ENCODE measurements around the gene S100A14.
"Not testable (repeated sequence)": the region's sequence is repeated elsewhere in the genome, so short reads cannot be mapped to it uniquely, and the experiment has no call there.

Gene S100A14

GRCh38 chr1:153583976-153584375 lies 32.1 kb downstream of the S100A14 start:
- DNase-seq: no peak

- DNase-seq: not testable (repeated sequence)
Observed at GRCh38 chr1:153583514-153583913, 32.6 kb downstream of the S100A14 start.

DNA sequence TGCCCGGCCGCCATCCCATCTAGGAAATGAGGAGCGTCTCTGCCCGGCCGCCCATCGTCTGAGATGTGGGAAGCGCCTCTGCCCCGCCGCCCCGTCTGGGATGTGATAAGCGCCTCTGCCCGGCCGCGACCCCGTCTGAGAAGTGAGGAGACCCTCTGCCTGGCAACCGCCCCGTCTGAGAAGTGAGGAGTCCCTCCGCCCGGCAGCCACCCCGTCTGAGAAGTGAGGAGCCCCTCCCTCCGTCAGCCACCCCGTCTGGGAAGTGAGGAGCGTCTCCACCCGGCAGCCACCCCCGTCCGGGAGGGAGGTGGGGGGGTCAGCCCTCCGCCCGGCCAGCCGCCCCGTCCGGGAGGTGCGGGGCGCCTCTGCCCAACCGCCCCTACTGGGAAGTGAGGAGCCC lies 33.3 kb downstream of the S100A14 start:
- DNase-seq: not testable (repeated sequence)

- no peak for DNase-seq
Observed at GRCh38 chr1:153578936-153579335, 37.2 kb downstream of the S100A14 start.

GRCh38 chr1:153578490-153578889 lies 37.6 kb downstream of the S100A14 start:
- no peak for DNase-seq

DNA sequence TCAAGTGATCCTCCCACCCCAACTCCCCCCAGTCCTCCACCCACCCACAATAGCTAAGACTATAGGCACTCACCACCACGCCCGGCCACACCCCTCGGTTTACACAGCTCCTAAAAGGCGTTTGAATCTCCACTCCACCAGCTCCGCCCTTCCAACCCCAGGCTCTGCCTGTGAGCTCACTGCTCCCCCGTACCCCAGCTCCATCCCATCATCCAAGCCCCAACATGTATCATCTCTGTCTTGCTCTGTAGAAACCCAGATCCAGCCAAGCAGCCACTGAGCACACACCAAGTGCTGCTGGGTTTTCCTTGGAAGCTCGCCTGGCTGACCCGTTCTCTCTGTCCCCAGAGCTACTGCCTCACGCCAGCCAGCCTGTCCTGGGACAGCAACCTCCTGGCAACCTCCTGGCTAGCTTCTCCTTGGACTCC lies 38.5 kb downstream of the S100A14 start:
- DNase-seq: no peak

DNA sequence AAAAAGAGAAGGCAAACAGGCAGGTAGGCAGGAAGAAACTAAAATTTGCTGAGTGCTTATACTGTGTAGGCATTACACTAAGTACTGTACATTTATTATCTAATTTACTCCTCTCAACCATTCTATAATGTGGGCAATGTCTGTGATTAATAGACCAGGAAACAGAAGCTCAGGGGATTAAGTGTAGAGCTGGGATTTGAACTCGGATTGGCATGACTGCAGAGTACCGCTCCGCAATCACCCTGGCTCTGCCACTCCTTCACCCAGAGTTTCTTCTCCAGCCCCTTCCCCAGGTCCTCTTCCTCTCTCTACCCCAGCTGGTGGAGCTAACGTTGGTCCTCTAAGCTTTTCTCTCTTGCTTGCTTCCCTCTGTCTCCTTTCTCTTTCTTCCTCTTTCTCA lies 39.0 kb downstream of the S100A14 start:
- no peak for DNase-seq

GRCh38 chr1:153575497-153575896 lies 40.6 kb downstream of the S100A14 start:
- not testable (repeated sequence) for DNase-seq

- not testable (repeated sequence) for DNase-seq
Observed at GRCh38 chr1:153575081-153575491, 41.0 kb downstream of the S100A14 start.

- no peak for DNase-seq
Observed at GRCh38 chr1:153573351-153573750, 42.8 kb downstream of the S100A14 start.

- peak; percentile 72 for DNase-seq
Observed at GRCh38 chr1:153572569-153573015, 43.5 kb downstream of the S100A14 start.

GRCh38 chr1:153571706-153572105 lies 44.4 kb downstream of the S100A14 start:
- DNase-seq: no peak

GRCh38 chr1:153570874-153571273 lies 45.3 kb downstream of the S100A14 start:
- DNase-seq: no peak

- no peak for DNase-seq
Observed at GRCh38 chr1:153569465-153569864, 46.7 kb downstream of the S100A14 start.

DNA sequence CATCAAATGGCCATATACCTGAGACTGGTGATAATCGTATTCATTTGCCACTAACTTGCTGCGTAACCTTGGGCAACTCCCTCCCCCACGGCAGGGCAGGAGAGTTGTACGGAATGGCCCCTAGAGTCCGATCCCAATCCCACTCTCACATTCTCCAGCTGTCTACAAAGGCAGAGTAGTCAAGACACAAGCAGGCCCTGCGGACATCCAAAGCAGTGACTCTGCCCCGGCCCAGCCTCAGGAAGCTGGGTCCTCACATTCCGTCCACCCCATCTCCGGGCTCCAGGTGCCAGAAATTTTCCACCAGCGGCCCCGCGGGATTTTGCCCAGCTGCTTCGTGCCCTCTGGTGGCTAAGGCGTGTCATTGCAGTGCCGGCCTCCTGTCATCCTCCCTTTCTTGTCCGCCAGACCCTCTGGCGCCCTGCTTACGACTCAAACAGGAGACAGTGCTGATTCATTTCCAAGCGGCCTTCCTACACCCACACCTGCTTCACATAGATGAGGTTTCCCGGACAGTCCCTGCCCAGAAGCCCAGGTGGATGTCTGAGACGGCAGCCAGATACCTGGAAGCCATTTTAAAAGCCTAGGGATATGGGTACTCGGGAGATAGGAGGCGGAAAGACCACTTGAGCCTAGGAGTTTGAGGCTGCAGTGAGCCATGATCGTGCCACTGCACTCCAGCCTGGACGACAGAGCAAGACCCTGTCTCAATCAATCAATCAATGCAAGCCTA lies 47.6 kb downstream of the S100A14 start:
- DNase-seq: peak; percentile 77

DNA sequence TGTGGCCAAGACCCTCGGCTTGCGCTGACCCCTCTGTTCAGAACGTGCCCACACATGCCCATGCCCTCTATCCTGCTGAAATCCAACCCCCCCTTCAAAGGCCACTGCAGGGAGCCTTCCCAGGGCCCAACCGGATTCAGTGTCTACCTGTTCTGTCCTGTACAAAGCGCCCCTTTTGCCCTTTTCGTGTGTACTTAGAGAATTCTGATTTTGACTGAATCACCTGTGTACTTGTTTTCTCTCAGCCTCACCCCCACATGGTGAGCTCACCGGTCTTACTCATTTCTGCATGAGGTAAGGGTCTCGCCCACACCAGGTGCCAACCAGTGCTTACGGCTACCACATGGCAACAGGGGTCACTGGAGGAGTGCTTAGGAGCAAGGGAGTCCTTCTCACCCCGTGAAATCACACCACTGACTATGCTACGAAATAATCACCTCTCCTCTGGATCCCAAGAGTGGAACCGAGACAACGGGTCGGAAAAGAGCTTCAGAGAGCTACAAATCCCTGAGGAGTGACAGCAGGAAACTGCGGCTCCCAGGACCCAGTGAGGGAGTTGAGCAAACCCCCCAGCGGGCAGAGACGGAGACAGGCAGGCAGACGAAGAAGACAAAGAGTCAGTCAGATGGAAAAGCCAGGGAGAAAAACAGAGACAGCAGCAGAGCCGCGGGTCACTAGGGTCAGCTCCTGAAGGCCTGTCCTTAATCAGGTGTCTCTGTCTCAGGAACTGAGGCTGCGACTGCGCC lies 48.3 kb downstream of the S100A14 start:
- DNase-seq: no peak

DNA sequence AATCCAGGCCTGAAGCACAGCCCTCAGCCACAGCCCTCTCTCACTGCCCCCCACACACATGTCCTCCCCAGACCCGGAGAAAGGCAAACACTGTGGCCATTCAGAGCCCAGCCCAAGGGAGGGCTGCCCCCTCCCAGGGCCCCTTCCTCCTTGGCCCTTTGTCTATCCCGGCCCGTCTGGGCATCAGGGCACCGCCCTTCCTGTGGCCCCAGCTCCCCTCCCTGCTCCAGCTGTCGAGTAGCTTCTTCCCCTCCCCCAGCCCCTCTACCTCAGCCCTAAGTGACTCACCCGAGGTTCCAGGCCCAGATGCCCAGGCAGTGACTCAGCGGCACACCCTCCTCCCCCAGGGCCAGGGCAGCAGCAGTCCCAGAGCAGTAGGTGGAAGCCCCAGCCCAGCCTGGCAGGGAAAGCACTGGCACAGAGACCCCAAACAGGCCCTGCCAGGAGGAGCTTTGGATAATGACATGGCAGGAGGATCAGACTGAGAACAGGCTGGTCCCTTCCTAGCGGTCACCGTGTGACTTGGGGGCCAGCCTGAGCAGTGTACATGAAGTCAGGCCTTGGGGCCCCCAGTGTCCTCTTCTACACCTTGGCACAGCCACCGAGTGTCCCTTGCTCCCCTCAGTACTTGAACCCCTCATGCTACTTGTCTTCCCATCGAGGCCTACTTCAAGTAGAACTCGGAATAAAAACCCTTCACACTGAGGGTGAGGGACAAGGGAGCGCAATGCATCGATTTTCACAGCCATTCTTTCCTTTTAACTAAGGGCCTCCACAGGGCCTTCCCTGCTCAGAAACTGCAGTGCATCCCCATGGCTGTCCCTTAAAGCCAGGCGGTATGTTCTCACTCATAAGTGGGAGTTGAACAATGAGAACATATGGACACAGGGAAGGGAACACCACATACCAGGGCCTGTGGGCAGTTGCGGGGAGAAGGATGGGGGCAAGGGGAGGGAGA lies 49.4 kb downstream of the S100A14 start:
- peak; percentile 87 for DNase-seq

GRCh38 chr1:153565529-153566374 lies 50.4 kb downstream of the S100A14 start, which contains the start of gene S100A2:
S100A2 (minus strand) TSS chr1:153565844; CDS start chr1:153563877, 1,967 bp downstream.
- DNase-seq: peak; percentile 59
